Measurements from ENCODE around the gene SOX5. TPM values are rescaled to one million over a fixed set of nuclear protein-coding genes. Genes with fewer than 3 reads are reported as not detected.

SOX5 gene
- total and polyA plus RNA-seq, 2 of the 8 experiments (the other 6 are each of a cell fraction or from before 2014, with no cell fraction given): 2.2 to 2.6 TPM

DNA sequence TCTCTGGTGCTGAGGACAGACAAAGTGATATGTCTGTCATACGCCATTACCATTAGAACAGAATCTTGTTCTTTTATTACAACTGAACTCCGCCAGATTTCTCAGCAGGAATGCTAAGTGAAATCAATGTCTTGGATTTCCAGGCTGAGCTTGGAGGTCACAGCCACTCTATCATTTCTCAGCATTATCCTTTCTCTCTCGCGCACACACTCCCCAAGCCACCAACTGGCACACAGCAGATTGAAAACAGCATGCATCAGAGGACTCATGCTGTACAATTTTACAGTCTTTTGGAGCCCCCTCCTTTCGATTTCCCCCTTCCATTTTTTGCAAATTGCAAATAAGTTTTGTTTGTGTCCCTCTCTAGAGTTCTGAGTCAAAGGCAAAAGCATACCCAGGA, 348.6 kb downstream of the SOX5 start:
- H3K4me2 ChIP-seq (ENCODE audit: insufficient read depth in 1 of 2, low read depth in 2 of 2, low read length in 2 of 2): no peak overlapping the region
- H3K4ac ChIP-seq (replicated peaks; ENCODE audit: insufficient read length, low read depth, low read length): no peak overlapping the region
- no peak overlapping the region for H3K4me3 ChIP-seq (ENCODE audit: extremely low read depth in 1 of 4, insufficient read depth in 2 of 4, low read depth in 3 of 4, low read length in 4 of 4)
- TF ChIP-seq ZNF274 (IDR thresholded peaks at IDR 0.05; ENCODE audit: borderline replicate concordance, extremely low read depth, low read length) (peak; percentile 84), SIX5 (IDR thresholded peaks at IDR 0.05; ENCODE audit: low read depth, low read length) (no peak)
- no peaks in the 10 kb centered on the region for H3K79me2 ChIP-seq (ENCODE audit: control insufficient read depth in 1 of 2, insufficient read depth in 2 of 2, low read length in 2 of 2)
- peaks cover 6 to 9% of the 10 kb centered on the region in 2 experiments; a peak in 3 of 4 replicates for H3K9me3 ChIP-seq (ENCODE audit: insufficient read depth in 2 of 2, low read depth in 1 of 2, low read length in 1 of 2)
- H4K8ac ChIP-seq (ENCODE audit: extremely low read depth, insufficient read depth, low read length): no peak overlapping the region; the same call in 1 of the 2 replicates
- ChIA-PET POLR2A (ENCODE audit: partially characterized antibody) (no interaction called here), CTCF (ENCODE audit: partially characterized antibody) (no interaction called here)
- no peak overlapping the region for H3K27ac ChIP-seq (ENCODE audit: low read depth, low read length)
- H3K18ac ChIP-seq (ENCODE audit: extremely low read depth, low read length): no peak overlapping the region
- H3K23me2 ChIP-seq (ENCODE audit: low read depth, low read length): no peaks in the 10 kb centered on the region
- H2BK20ac ChIP-seq (ENCODE audit: low read length): no peak overlapping the region
- no peak overlapping the region for H3K14ac ChIP-seq (ENCODE audit: insufficient read length)
- no peaks in the 10 kb centered on the region for H3K4me1 ChIP-seq (replicated peaks in 1 of 4; ENCODE audit: control insufficient read depth in 3 of 4, insufficient read depth in 4 of 4, low read length in 3 of 4)
- no peak overlapping the region for H4K5ac ChIP-seq (ENCODE audit: insufficient read length, low read depth, low read length)
- no peak overlapping the region for H4K91ac ChIP-seq (replicated peaks; ENCODE audit: insufficient read length, low read length)
- FAIRE-seq (no peak), DNase-seq (ENCODE audit: low read depth in 1 of 2, low spot score in 2 of 2) (no peak)
- no peak overlapping the region for H2BK5ac ChIP-seq (ENCODE audit: low read depth, low read length)
- H4K20me1 ChIP-seq (replicated peaks in 1 of 2; ENCODE audit: control insufficient read depth in 1 of 2, insufficient read depth in 2 of 2, low read length in 2 of 2): no peaks in the 10 kb centered on the region
- no peak overlapping the region for H2BK120ac ChIP-seq (replicated peaks; ENCODE audit: low read depth, low read length)
- H3K23ac ChIP-seq (ENCODE audit: insufficient read length): no peak overlapping the region
- WGBS, 2 experiments (ENCODE audit: extremely low coverage in 1 of 2, insufficient coverage in 1 of 2, insufficient read length in 1 of 2, insufficient replicate concordance in 2 of 2, low coverage in 1 of 2, low lambda C conversion rate in 2 of 2, missing lambda C conversion rate in 1 of 2): 94% methylated on average over 5 of the region's 5 CpGs; no CpG with 5 or more reads in 1 of the 2 experiments
- no peak overlapping the region for H2AK5ac ChIP-seq (ENCODE audit: low read depth, low read length)
- no peaks in the 10 kb centered on the region for H3K27me3 ChIP-seq (replicated peaks in 1 of 4; ENCODE audit: control insufficient read depth in 3 of 4, extremely low read depth in 1 of 4, insufficient read depth in 3 of 4, low read length in 3 of 4)
- H3K56ac ChIP-seq (replicated peaks; ENCODE audit: insufficient read length, low read depth, low read length): no peak overlapping the region
- H2BK12ac ChIP-seq (ENCODE audit: low read depth, low read length): no peak overlapping the region
- H3K36me3 ChIP-seq (ENCODE audit: control insufficient read depth in 2 of 4, insufficient read depth in 4 of 4, low read length in 3 of 4): no peaks in the 10 kb centered on the region; a peak in 1 of 8 replicates
- no peak overlapping the region for H3K9ac ChIP-seq (replicated peaks in 1 of 4; ENCODE audit: extremely low read depth in 1 of 4, low read depth in 3 of 4, low read length in 3 of 4)
- H3K79me1 ChIP-seq (ENCODE audit: low read depth, low read length): no peaks in the 10 kb centered on the region
- no peak overlapping the region for H2AFZ ChIP-seq (ENCODE audit: low read length)
- H2BK15ac ChIP-seq (ENCODE audit: low read length): no peak overlapping the region
